Muscle layer of duodenum (tissue), 2 donors: ENCODE results near the gene NPIPB9.
A peak's percentile ranks its signal among the peaks of the same experiment; 100 is the strongest.
"Not testable (repeated sequence)": the region's sequence is repeated elsewhere in the genome, so short reads cannot be mapped to it uniquely, and the experiment has no call there.

Experiments
- H3K27ac ChIP-seq: one replicate; pipeline ENCODE4 v1.7.0; 2013; ENCODE audit warnings: mild to moderate bottlenecking, low read length
- H3K27me3 ChIP-seq: one replicate; pipeline ENCODE4 v1.7.0; 2013; ENCODE audit warnings: low read depth, mild to moderate bottlenecking, control low read depth, low read length
- H3K36me3 ChIP-seq, 2 donors: one replicate each; pipeline ENCODE4 v1.7.0; 2013; ENCODE audit warnings: low read length in 2 of 2, control low read depth in 1 of 2, mild to moderate bottlenecking in 1 of 2; ENCODE audit not compliant: insufficient read depth in 2 of 2, control insufficient read depth in 1 of 2
- H3K4me1 ChIP-seq, 2 donors: one replicate each; pipeline ENCODE4 v1.7.0; 2013; ENCODE audit warnings: low read length in 2 of 2, mild to moderate bottlenecking in 2 of 2, control low read depth in 1 of 2, moderate library complexity in 1 of 2; ENCODE audit not compliant: insufficient read depth in 2 of 2, control insufficient read depth in 1 of 2
- H3K4me3 ChIP-seq, 2 donors: one replicate each; pipeline ENCODE4 v1.7.0; 2013; ENCODE audit warnings: low read length in 2 of 2, low read depth in 1 of 2, mild to moderate bottlenecking in 1 of 2
- H3K9me3 ChIP-seq, 2 donors: one replicate each; pipeline ENCODE4 v1.7.0; 2013; ENCODE audit warnings: low read length in 2 of 2, control low read depth in 1 of 2, mild to moderate bottlenecking in 1 of 2; ENCODE audit not compliant: control insufficient read depth in 1 of 2
- donor health status: healthy.

Gene NPIPB9

GRCh38 chr16:28750469-28751067 is 1.0 kb upstream of the NPIPB9 start:
- H3K9me3 ChIP-seq, H3K4me3 ChIP-seq, H3K36me3 ChIP-seq, H3K27me3 ChIP-seq, H3K27ac ChIP-seq, H3K4me1 ChIP-seq: not testable (repeated sequence)

DNA sequence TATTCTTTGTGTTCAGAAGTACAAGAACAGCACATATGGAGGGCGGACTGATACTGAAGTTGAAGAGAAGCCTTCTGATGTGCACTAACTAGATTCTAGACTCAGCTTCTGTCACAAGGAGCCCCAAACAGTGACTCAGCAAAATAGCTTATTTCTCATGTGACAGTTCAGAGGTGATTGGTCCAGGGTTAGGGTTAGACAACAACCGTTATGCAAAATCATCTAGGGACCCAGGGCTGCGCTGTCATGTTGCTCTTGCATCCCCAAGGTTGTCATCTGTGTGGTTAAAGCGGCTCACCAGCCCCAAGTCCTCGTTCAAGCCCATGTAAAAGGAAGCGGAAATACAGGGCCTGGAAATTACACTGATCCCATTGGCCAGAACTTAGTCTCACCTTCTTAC is 30.1 kb downstream of the NPIPB9 start:
- H3K9me3 ChIP-seq, H3K4me1 ChIP-seq, H3K36me3 ChIP-seq, H3K4me3 ChIP-seq, H3K27me3 ChIP-seq, H3K27ac ChIP-seq: not testable (repeated sequence)

GRCh38 chr16:28782357-28782756 is 30.8 kb downstream of the NPIPB9 start:
- not testable (repeated sequence) for H3K9me3 ChIP-seq, H3K36me3 ChIP-seq, H3K4me1 ChIP-seq, H3K27ac ChIP-seq, H3K27me3 ChIP-seq, H3K4me3 ChIP-seq

- H3K4me1 ChIP-seq, H3K36me3 ChIP-seq, H3K27ac ChIP-seq, H3K4me3 ChIP-seq, H3K27me3 ChIP-seq, H3K9me3 ChIP-seq: not testable (repeated sequence)
These were observed 50.8 kb downstream of the NPIPB9 start for GRCh38 chr16:28802235-28803019.

GRCh38 chr16:28807445-28808120 is 56.0 kb downstream of the NPIPB9 start:
- not testable (repeated sequence) for H3K27ac ChIP-seq, H3K4me1 ChIP-seq, H3K9me3 ChIP-seq, H3K27me3 ChIP-seq, H3K4me3 ChIP-seq, H3K36me3 ChIP-seq

- no peaks in the 10 kb centered on the region for H3K27me3 ChIP-seq
- peaks cover under 1 to 11% of the 10 kb centered on the region in 2 donors for H3K36me3 ChIP-seq
- H3K27ac ChIP-seq: no peak overlapping the region
- H3K4me1 ChIP-seq: peaks cover under 1 to 12% of the 10 kb centered on the region in 2 donors
- H3K9me3 ChIP-seq: no peaks in the 10 kb centered on the region
- H3K4me3 ChIP-seq: no peak overlapping the region
These were observed 68.4 kb downstream of the NPIPB9 start for GRCh38 chr16:28820016-28820415.

- Histone ChIP-seq H3K4me1 (peaks cover 6 to 18% of the 10 kb centered on the region in 2 donors), H3K36me3 (peaks cover 6 to 15% of the 10 kb centered on the region in 2 donors)
- H3K27ac ChIP-seq, H3K9me3 ChIP-seq, H3K4me3 ChIP-seq, H3K27me3 ChIP-seq: not testable (repeated sequence)
These were observed 69.0 kb downstream of the NPIPB9 start for GRCh38 chr16:28820546-28820945.

GRCh38 chr16:28821874-28822519 is 70.4 kb downstream of the NPIPB9 start:
- H3K4me3 ChIP-seq: peak overlapping the region; percentile 66 to 95
- H3K36me3 ChIP-seq: peaks cover 20 to 27% of the 10 kb centered on the region in 2 donors
- H3K27ac ChIP-seq: peak overlapping the region; percentile 71
- H3K9me3 ChIP-seq: no peaks in the 10 kb centered on the region
- peaks cover 7 to 24% of the 10 kb centered on the region in 2 donors for H3K4me1 ChIP-seq
- H3K27me3 ChIP-seq: no peaks in the 10 kb centered on the region
